HCT116 (cell line): ENCODE measurements around the gene COBL. TPM values are rescaled to one million over a fixed set of nuclear protein-coding genes. Genes with fewer than 3 reads are reported as not detected.
"Not testable (repeated sequence)": the region's sequence is repeated elsewhere in the genome, so short reads cannot be mapped to it uniquely, and the experiment has no call there.

Experiments
- ATAC-seq: fragments of 200-7000 bp; cut with Tn5 transposase; 2 replicates; pipeline ENCODE4 v1.9.1; 2020; ENCODE audit warnings: mild to moderate bottlenecking, moderate library complexity
- BruUV-seq: library from RNA; stranded (reverse); fragments of 400-500 nt; replicated peaks from 2 replicates; lab custom pipeline; 2021; lab: Mats Ljungman, UMichigan
- CTCF ChIA-PET: fragments of 300-600 bp; sonication (Branson Sonifier 250); formaldehyde crosslinking; loops from one replicate; lab custom pipeline; 2021; ENCODE audit warnings: antibody characterized with exemption; lab: Charles Lee
- POLR2A ChIA-PET: fragments of 300-600, 350-600 bp; sonication (Branson Sonifier 250); formaldehyde crosslinking; loops from one replicate; lab custom pipeline; 2021; ENCODE audit warnings: antibody characterized with exemption; lab: Charles Lee
- RAD21 ChIA-PET, 2 experiments: fragments of 300-600 bp; sonication (Branson Sonifier 250); formaldehyde crosslinking; loops; one replicate each; lab custom pipeline; 2023; ENCODE audit warnings: low total read pairs in 2 of 2; ENCODE audit not compliant: uncharacterized antibody in 2 of 2, unreplicated experiment in 2 of 2, low non-redundant PET in 1 of 2; lab: Charles Lee
- DNase-seq: peaks from one replicate; pipeline ENCODE4 v3.0.0-alpha.2; 2010; ENCODE audit warnings: low read depth, low spot score
- H2AFZ ChIP-seq: fragments of 200-600 bp; shearing (Covaris generic), sonication (generic); 2 replicates; pipeline ENCODE4 v1.6.1; 2017; ENCODE audit warnings: low read depth, mixed run types, mixed read lengths, antibody characterized with exemption, low read length; ENCODE audit not compliant: poor library complexity, severe bottlenecking
- H3K27ac ChIP-seq: 2 replicates; pipeline ENCODE4 v1.5.1; 2012; ENCODE audit warnings: low read depth, low read length
- H3K27me3 ChIP-seq: fragments of 200-600 bp; sonication (generic); 2 replicates; pipeline ENCODE4 v1.6.1; 2016; ENCODE audit warnings: mixed run types, low read length, mixed read lengths; ENCODE audit not compliant: insufficient read depth
- H3K36me3 ChIP-seq, 2 experiments: fragments of 200-500 bp in 1 of 2; fragments of 200-600 bp in 1 of 2; sonication (Bioruptor generic) in 1 of 2; sonication (generic) in 1 of 2; 2 replicates each; pipeline versions ENCODE4 v1.5.1 to v1.6.1; 2014 to 2016; ENCODE audit warnings: low read length in 2 of 2, inconsistent platforms in 1 of 2, mixed read lengths in 1 of 2, mixed run types in 1 of 2; ENCODE audit not compliant: insufficient read depth in 2 of 2, control insufficient read depth in 1 of 2
- H3K4me1 ChIP-seq, 2 experiments: fragments of 200-600 bp in 1 of 2; sonication (generic) in 1 of 2; 2 replicates each; pipeline versions ENCODE4 v1.5.1 to v1.6.1; 2012 to 2017; ENCODE audit warnings: low read length in 2 of 2, inconsistent platforms in 1 of 2, mild to moderate bottlenecking in 1 of 2, mixed read lengths in 1 of 2, mixed run types in 1 of 2, moderate library complexity in 1 of 2; ENCODE audit not compliant: insufficient read depth in 2 of 2, control insufficient read depth in 1 of 2
- H3K4me2 ChIP-seq: fragments of 200-600 bp; sonication (generic); 2 replicates; pipeline ENCODE4 v1.6.1; 2017; ENCODE audit warnings: mixed run types, low read length, mixed read lengths
- H3K4me3 ChIP-seq, 2 experiments: fragments of 200-600 bp in 1 of 2; sonication (generic) in 1 of 2; replicated peaks in 1 of 2; 2 replicates each; pipeline ENCODE4 v1.5.1; 2011 to 2016; ENCODE audit warnings: low read length in 2 of 2, control low read depth in 1 of 2, low read depth in 1 of 2, mild to moderate bottlenecking in 1 of 2, mixed read lengths in 1 of 2, mixed run types in 1 of 2
- H3K79me2 ChIP-seq: fragments of 200-600 bp; sonication (generic); 2 replicates; pipeline ENCODE4 v1.6.1; 2017; ENCODE audit warnings: mild to moderate bottlenecking, mixed run types, low read length, moderate library complexity, mixed read lengths; ENCODE audit not compliant: insufficient read depth
- H3K9ac ChIP-seq: fragments of 200-600 bp; sonication (generic); 2 replicates; pipeline ENCODE4 v1.6.1; 2016; ENCODE audit warnings: low read length, mixed read lengths
- H3K9me2 ChIP-seq: fragments of 200-600 bp; sonication (generic), shearing (Covaris generic); 2 replicates; pipeline ENCODE4 v1.6.1; 2017; ENCODE audit warnings: mixed run types, mild to moderate bottlenecking, moderate library complexity; ENCODE audit not compliant: insufficient read depth
- H3K9me3 ChIP-seq, 2 experiments: fragments of 200-500 bp in 1 of 2; fragments of 200-600 bp in 1 of 2; sonication (Bioruptor generic) in 1 of 2; sonication (generic) in 1 of 2; 2 replicates each; pipeline ENCODE4 v1.6.1; 2014 to 2017; ENCODE audit warnings: low read length in 2 of 2, mixed read lengths in 2 of 2, inconsistent platforms in 1 of 2, low read depth in 1 of 2, mild to moderate bottlenecking in 1 of 2, mixed run types in 1 of 2, moderate library complexity in 1 of 2; ENCODE audit not compliant: control insufficient read depth in 1 of 2, insufficient read depth in 1 of 2
- H4K20me1 ChIP-seq: fragments of 200-600 bp; sonication (generic), shearing (Covaris generic); 2 replicates; pipeline ENCODE4 v1.6.1; 2017; ENCODE audit warnings: mixed run types, mild to moderate bottlenecking, moderate library complexity; ENCODE audit not compliant: insufficient read depth
- EGR1 ChIP-seq: IDR thresholded peaks from 2 replicates; pipeline ENCODE4 v1.6.1; 2012; ENCODE audit warnings: low read depth
- ELF1 ChIP-seq: IDR thresholded peaks from 2 replicates; pipeline ENCODE4 v1.6.1; 2012; ENCODE audit warnings: low read depth, borderline replicate concordance
- EZH2phosphoT487 ChIP-seq: fragments of 200-600 bp; IDR thresholded peaks from 2 replicates; pipeline ENCODE4 v1.6.1; 2018; ENCODE audit warnings: antibody characterized with exemption, borderline replicate concordance
- FOSL1 ChIP-seq: IDR thresholded peaks from 2 replicates; pipeline ENCODE4 v1.6.1; 2012; ENCODE audit warnings: low read depth
- POLR2A ChIP-seq: IDR thresholded peaks from 2 replicates; pipeline ENCODE4 v1.7.0; 2011; ENCODE audit warnings: borderline replicate concordance; ENCODE audit not compliant: insufficient read depth, insufficient read length; ENCODE audit errors: extremely low read depth
- POLR2AphosphoS5 ChIP-seq: IDR thresholded peaks from 2 replicates; pipeline ENCODE4 v1.6.1; 2011; ENCODE audit warnings: mild to moderate bottlenecking, low read depth, low read length, moderate library complexity
- RAD21 ChIP-seq: IDR thresholded peaks from 2 replicates; pipeline ENCODE4 v1.6.1; 2012; ENCODE audit warnings: low read depth, mild to moderate bottlenecking
- TCF7L2 ChIP-seq: IDR thresholded peaks from 2 replicates; pipeline ENCODE4 v1.7.0; 2011; ENCODE audit warnings: borderline replicate concordance, inconsistent platforms; ENCODE audit not compliant: insufficient read depth, insufficient read length; ENCODE audit errors: extremely low read depth
- YY1 ChIP-seq: IDR thresholded peaks from 2 replicates; pipeline ENCODE4 v1.6.1; 2011; ENCODE audit warnings: low read length, low read depth, moderate library complexity, mild to moderate bottlenecking; ENCODE audit not compliant: insufficient replicate concordance; ENCODE audit errors: extremely low read depth
- ZNF274 ChIP-seq: fragments of 200-500 bp; sonication (Bioruptor generic); IDR thresholded peaks from 2 replicates; pipeline ENCODE4 v1.6.1; 2014; ENCODE audit warnings: mild to moderate bottlenecking, low read depth, low read length, inconsistent platforms
- intact Hi-C: fragments of 100-400 bp; cut with micrococcal nuclease; formaldehyde crosslinking; loops from 2 replicates; pipeline ENCODE4 v1.10.0; 2022
- total RNA-seq: library from RNA; stranded (reverse); gene quantifications from one replicate; pipeline ENCODE4 v1.2.1, GENCODE V29; 2021; ENCODE audit not compliant: unreplicated experiment
- TF ChIP-seq, protein P1 (sequence below): IDR thresholded peaks from 2 replicates; pipeline ENCODE4 v1.6.1; 2012; ENCODE audit warnings: low read depth
- TF ChIP-seq, protein P2 (sequence below): IDR thresholded peaks from 2 replicates; pipeline ENCODE4 v1.6.1; 2012

The COBL gene
- total RNA-seq, 1 experiment from 2014 or later: 19.3 TPM

DNA sequence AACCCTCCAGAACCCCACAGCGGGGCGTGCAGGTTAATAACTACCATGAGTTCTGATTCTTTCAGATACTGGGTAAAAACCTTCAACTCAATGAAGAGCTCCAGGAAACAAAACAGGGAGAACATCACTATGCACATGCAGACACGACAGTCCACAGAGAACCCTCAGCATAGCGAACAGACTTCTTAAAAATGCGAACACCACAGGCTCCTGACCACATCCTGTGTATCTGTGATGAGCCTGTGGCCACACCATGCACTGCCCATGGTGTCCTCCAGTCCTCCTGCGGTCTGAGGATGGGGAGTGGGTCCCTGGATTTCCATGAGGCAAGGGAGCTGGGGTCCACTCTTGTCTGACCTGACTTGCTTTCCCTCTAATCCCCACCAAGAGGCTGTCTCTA is 107.2 kb downstream of the COBL start (continued):
- TF ChIP-seq, protein P1, sequence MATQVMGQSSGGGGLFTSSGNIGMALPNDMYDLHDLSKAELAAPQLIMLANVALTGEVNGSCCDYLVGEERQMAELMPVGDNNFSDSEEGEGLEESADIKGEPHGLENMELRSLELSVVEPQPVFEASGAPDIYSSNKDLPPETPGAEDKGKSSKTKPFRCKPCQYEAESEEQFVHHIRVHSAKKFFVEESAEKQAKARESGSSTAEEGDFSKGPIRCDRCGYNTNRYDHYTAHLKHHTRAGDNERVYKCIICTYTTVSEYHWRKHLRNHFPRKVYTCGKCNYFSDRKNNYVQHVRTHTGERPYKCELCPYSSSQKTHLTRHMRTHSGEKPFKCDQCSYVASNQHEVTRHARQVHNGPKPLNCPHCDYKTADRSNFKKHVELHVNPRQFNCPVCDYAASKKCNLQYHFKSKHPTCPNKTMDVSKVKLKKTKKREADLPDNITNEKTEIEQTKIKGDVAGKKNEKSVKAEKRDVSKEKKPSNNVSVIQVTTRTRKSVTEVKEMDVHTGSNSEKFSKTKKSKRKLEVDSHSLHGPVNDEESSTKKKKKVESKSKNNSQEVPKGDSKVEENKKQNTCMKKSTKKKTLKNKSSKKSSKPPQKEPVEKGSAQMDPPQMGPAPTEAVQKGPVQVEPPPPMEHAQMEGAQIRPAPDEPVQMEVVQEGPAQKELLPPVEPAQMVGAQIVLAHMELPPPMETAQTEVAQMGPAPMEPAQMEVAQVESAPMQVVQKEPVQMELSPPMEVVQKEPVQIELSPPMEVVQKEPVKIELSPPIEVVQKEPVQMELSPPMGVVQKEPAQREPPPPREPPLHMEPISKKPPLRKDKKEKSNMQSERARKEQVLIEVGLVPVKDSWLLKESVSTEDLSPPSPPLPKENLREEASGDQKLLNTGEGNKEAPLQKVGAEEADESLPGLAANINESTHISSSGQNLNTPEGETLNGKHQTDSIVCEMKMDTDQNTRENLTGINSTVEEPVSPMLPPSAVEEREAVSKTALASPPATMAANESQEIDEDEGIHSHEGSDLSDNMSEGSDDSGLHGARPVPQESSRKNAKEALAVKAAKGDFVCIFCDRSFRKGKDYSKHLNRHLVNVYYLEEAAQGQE: no peak

DNA sequence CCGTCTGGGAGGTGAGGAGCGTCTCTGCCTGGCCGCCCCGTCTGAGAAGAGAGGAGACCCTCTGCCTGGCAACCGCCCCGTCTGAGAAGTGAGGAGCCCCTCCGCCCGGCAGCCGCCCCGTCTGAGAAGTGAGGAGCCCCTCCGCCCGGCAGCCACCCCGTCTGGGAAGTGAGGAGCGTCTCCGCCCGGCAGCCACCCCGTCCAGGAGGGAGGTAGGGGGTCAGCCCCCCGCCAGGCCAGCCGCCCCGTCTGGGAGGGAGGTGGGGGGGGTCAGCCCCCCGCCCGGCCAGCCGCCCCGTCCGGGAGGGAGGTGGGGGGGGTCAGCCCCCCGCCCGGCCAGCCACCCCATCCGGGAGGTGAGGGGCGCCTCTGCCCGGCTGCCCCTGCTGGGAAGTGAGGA is 108.5 kb downstream of the COBL start:
- RAD21 ChIA-PET, ATAC-seq, CTCF ChIA-PET, POLR2A ChIA-PET, H3K9me2 ChIP-seq, DNase-seq, H3K9me3 ChIP-seq, H3K4me2 ChIP-seq, H3K27ac ChIP-seq, H4K20me1 ChIP-seq, H3K79me2 ChIP-seq, H3K27me3 ChIP-seq, intact Hi-C loops, H3K4me3 ChIP-seq, BruUV-seq, H3K36me3 ChIP-seq, H2AFZ ChIP-seq, H3K9ac ChIP-seq: not testable (repeated sequence)
- H3K4me1 ChIP-seq: peaks cover 0 to 15% of the 10 kb centered on the region in 2 experiments; a peak in 2 of 4 replicates

DNA sequence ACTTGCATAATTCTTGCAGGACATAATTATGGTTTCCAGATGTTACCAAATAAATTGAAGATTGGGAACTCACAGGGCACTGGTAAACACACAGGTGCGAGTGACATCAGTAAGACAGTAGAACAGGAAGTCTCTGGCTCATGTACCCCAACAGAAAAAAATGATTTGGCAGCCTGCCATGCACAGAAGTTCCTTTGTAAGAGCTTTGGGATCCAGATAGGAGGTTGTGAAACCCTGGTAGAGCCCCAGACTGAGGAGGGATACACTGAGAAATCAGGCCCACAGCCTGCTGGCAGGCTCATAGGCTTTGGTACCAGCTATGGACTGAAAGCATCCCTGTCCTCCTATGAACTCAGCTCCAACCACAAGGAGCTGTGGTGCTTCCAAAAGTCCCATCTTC is 118.0 kb downstream of the COBL start:
- Histone ChIP-seq H3K9me2 (no peaks in the 10 kb centered on the region), H3K36me3 (no peaks in the 10 kb centered on the region), H3K4me2 (no peak overlapping the region), H3K4me3 (no peak overlapping the region), H3K9ac (no peak overlapping the region), H3K27me3 (no peaks in the 10 kb centered on the region), H2AFZ (no peak overlapping the region), H4K20me1 (0 out of 2 replicates have a peak, but pooled peaks cover 4% of the 10 kb centered on the region), H3K27ac (no peak overlapping the region), H3K79me2 (no peaks in the 10 kb centered on the region), H3K9me3 (no peaks in the 10 kb centered on the region), H3K4me1 (no peaks in the 10 kb centered on the region)
- ATAC-seq: no peak
- no TSS peak for BruUV-seq
- DNase-seq: no peak
- intact Hi-C loops: no loop called here
- RAD21 ChIA-PET: no interaction called here
- POLR2A ChIA-PET: no interaction called here
- CTCF ChIA-PET: interaction anchor here (1.0 kb wide), 1 partner anchor 36 kb away, joined by 3 read pairs; no protein-coding TSS in a partner anchor
- TF ChIP-seq POLR2A: no peak
- no peak for TF ChIP-seq YY1
- no peak for TF ChIP-seq RAD21
- TF ChIP-seq ELF1: no peak
- no peak for TF ChIP-seq ZNF274
- no peak for TF ChIP-seq TCF7L2
- no peak for TF ChIP-seq FOSL1
- TF ChIP-seq POLR2AphosphoS5: no peak
- no peak for TF ChIP-seq EZH2phosphoT487
- no peak for TF ChIP-seq EGR1
- TF ChIP-seq, protein P2, sequence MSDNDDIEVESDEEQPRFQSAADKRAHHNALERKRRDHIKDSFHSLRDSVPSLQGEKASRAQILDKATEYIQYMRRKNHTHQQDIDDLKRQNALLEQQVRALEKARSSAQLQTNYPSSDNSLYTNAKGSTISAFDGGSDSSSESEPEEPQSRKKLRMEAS: no peak
